Transverse colon (tissue), 4 donors: ENCODE data around the gene CELF4. TPM values are rescaled to one million over a fixed set of nuclear protein-coding genes. Genes with fewer than 3 reads are reported as not detected.

Experiments
- DNase-seq: peaks from one replicate; pipeline ENCODE4 v3.0.0-alpha.2; 2019
- H3K27ac ChIP-seq, 4 donors: fragments of 200-600 bp; sonication (generic); 2 replicates each; pipeline ENCODE4 v1.5.1; 2016 to 2018; ENCODE audit warnings: inconsistent platforms in 4 of 4
- H3K27me3 ChIP-seq: fragments of 200-600 bp; sonication (generic); 2 replicates; pipeline ENCODE4 v1.5.1; 2017; ENCODE audit warnings: inconsistent platforms
- H3K36me3 ChIP-seq, 4 donors: fragments of 200-600 bp; sonication (generic); 2 replicates each; pipeline ENCODE4 v1.5.1; 2017 to 2019; ENCODE audit warnings: inconsistent platforms in 4 of 4
- H3K4me1 ChIP-seq, 4 donors: fragments of 200-600 bp; sonication (generic); 2 replicates each; pipeline ENCODE4 v1.5.1; 2017 to 2020; ENCODE audit warnings: inconsistent platforms in 4 of 4
- H3K4me3 ChIP-seq, 4 donors: fragments of 200-600 bp; sonication (generic); 1 replicate in 1 of 4; 2 replicates in 3 of 4; pipeline versions ENCODE4 v1.5.1 to v1.6.1; 2017 to 2019; ENCODE audit warnings: inconsistent platforms in 4 of 4
- H3K9me3 ChIP-seq, 2 donors: fragments of 200-600 bp; sonication (generic); 2 replicates each; pipeline ENCODE4 v1.5.1; 2017 to 2019; ENCODE audit warnings: inconsistent platforms in 2 of 2
- EP300 ChIP-seq: sonication (generic); formaldehyde crosslinking; IDR thresholded peaks from one replicate; pipeline ENCODE4 v1.6.1; 2017; ENCODE audit warnings: antibody characterized with exemption, low read depth
- POLR2A ChIP-seq: fragments of 450-650 bp; IDR thresholded peaks from one replicate; pipeline ENCODE4 v1.6.1; 2016; ENCODE audit warnings: antibody characterized with exemption, mild to moderate bottlenecking, moderate library complexity
- POLR2AphosphoS5 ChIP-seq, 3 donors: sonication (generic); formaldehyde crosslinking; IDR thresholded peaks; one replicate each; pipeline ENCODE4 v1.6.1; 2016; ENCODE audit warnings: antibody characterized with exemption in 3 of 3
- WGBS, 2 donors: methylation state at CpG; one replicate each; pipeline ENCODE4 v1.1.5; 2018; ENCODE audit warnings: low coverage in 1 of 2; 5-methylcytosine and 5-hydroxymethylcytosine counted together
- in situ Hi-C, 4 donors: fragments of 200-750 bp; cut with MboI; loops; one replicate each; pipeline versions ENCODE4 v1.15.0 to v1.15.1; 2017; ENCODE audit warnings: low sequenced_read_pairs in 3 of 4, low pct_ligation_motif_present in 1 of 4, low pct_unique_long_range_greater_than_20kb in 1 of 4
- intact Hi-C: fragments of 100-400 bp; cut with DNase I; formaldehyde crosslinking; loops from one replicate; pipeline ENCODE4 v1.15.1; 2023; ENCODE audit warnings: low total_unique reads
- total RNA-seq, 4 donors: library from RNA; depleted of rRNA; stranded (reverse); fragments of >200 nt; gene quantifications; one replicate each; pipeline ENCODE4 v1.1.0, GENCODE V29; 2016
- TF ChIP-seq, protein P1 (sequence below), 5 experiments: fragments of 200-600 bp in 3 of 5; fragments of 450-650 bp in 2 of 5; sonication (generic) in 3 of 5; IDR thresholded peaks; 1 replicate in 2 of 5; 2 replicates in 3 of 5; pipeline ENCODE4 v1.5.1; 2016 to 2017; ENCODE audit warnings: antibody characterized with exemption in 5 of 5, inconsistent platforms in 3 of 5, mild to moderate bottlenecking in 2 of 5, moderate library complexity in 1 of 5

Gene CELF4
- total RNA-seq, 4 donors from 2014 or later, result 0.14 to 0.75 TPM; not detected in 2

DNA sequence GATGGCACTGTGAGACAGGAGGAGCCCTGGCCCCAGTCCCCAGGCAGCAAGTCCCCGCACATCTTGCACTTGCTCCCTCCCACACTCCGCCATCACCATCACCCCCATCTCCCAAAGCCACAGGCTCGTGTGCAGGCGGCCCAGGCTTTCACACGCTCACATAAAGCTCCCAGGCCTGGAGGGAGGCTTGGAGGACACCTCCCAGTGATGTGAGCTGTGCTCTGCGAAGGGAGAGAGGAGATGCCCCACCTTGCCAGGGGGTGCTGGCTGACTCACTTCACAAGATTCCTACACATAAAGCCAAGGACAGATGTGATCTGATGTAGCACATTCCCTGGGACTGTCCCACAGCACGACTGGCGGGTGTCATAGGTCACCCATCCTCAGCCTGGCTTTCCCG is 28.9 kb downstream of the CELF4 start:
- no peak overlapping the region for H3K4me3 ChIP-seq
- no peaks in the 10 kb centered on the region for H3K36me3 ChIP-seq
- no peaks in the 10 kb centered on the region for H3K9me3 ChIP-seq
- no peak for TF ChIP-seq POLR2AphosphoS5 (IDR thresholded peaks at IDR 0.05)
- TF ChIP-seq, protein P1, sequence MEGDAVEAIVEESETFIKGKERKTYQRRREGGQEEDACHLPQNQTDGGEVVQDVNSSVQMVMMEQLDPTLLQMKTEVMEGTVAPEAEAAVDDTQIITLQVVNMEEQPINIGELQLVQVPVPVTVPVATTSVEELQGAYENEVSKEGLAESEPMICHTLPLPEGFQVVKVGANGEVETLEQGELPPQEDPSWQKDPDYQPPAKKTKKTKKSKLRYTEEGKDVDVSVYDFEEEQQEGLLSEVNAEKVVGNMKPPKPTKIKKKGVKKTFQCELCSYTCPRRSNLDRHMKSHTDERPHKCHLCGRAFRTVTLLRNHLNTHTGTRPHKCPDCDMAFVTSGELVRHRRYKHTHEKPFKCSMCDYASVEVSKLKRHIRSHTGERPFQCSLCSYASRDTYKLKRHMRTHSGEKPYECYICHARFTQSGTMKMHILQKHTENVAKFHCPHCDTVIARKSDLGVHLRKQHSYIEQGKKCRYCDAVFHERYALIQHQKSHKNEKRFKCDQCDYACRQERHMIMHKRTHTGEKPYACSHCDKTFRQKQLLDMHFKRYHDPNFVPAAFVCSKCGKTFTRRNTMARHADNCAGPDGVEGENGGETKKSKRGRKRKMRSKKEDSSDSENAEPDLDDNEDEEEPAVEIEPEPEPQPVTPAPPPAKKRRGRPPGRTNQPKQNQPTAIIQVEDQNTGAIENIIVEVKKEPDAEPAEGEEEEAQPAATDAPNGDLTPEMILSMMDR (IDR thresholded peaks at IDR 0.05), result no peak
- TF ChIP-seq POLR2A, result no peak
- no peak for TF ChIP-seq EP300
- intact Hi-C loops (loop anchor here (10.0 kb wide), 1 partner anchor 192 kb away; no protein-coding TSS in a partner anchor), in situ Hi-C loops (loop anchor here in 3 of 4 donors (25.0 kb wide), 3 partner anchors 149 to 599 kb away; no protein-coding TSS in a partner anchor)
- no peak for DNase-seq
- H3K4me1 ChIP-seq, result no peaks in the 10 kb centered on the region
- WGBS, 2 donors, result 72% methylated on average over 9 of the region's 9 CpGs; no CpG with 5 or more reads in 1 of the 2 donors
- H3K27me3 ChIP-seq, result peaks cover 30% of the 10 kb centered on the region
- H3K27ac ChIP-seq, result no peak overlapping the region

DNA sequence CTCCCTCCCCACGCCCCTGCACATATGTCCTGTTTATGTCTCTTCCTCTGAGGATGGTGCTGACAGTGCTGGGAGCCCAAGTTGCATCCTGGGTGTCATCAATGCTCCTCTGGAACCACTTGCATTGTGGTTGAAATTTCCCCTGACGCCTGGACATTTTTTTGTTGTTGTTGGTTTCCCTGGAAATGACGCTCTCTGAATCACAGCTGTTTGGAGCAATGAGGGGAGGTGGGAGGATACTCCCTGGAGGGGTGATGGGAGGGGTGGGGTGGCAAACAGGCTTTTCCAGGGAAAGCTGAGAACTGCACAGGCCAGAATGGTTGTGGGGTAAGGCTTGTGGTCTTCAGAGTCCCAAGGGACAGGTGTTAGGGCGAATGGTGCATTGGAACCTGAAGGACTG is 29.6 kb downstream of the CELF4 start:
- no peak overlapping the region for H3K4me3 ChIP-seq
- DNase-seq, result no peak
- TF ChIP-seq, protein P1 (IDR thresholded peaks at IDR 0.05), result no peak
- no peak for TF ChIP-seq EP300
- no peak for TF ChIP-seq POLR2AphosphoS5 (IDR thresholded peaks at IDR 0.05)
- intact Hi-C loops (loop anchor here (10.0 kb wide), 1 partner anchor 191 kb away; no protein-coding TSS in a partner anchor), in situ Hi-C loops (loop anchor here in 3 of 4 donors (25.0 kb wide), 3 partner anchors 149 to 599 kb away; no protein-coding TSS in a partner anchor)
- WGBS, 2 donors, result 54 to 75% methylated on average over 1 to 4 of the region's 4 CpGs
- no peak overlapping the region for H3K27ac ChIP-seq
- H3K36me3 ChIP-seq, result no peaks in the 10 kb centered on the region
- peaks cover 30% of the 10 kb centered on the region for H3K27me3 ChIP-seq
- no peaks in the 10 kb centered on the region for H3K9me3 ChIP-seq
- H3K4me1 ChIP-seq, result no peaks in the 10 kb centered on the region

DNA sequence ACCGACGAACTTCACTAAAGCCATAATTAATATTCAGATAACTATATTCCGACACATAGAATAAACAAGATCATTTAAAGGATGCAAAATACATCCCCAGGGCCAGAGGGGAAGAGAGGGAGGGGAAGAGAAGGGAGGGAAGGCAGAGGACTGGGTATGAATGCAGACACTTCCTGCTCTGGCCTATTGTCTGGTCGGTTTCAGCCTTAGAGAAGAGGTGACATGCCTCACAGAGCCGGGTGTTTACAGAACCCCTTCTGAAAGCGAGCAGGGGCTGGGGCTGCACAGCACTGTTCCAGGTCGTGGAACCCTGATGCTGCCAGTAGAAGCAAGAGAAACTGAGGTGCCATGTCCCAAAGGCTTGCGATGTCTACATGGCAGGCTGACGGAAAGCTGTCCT is 31.0 kb downstream of the CELF4 start:
- intact Hi-C loops, result loop anchor here (10.0 kb wide), 1 partner anchor 190 kb away; no protein-coding TSS in a partner anchor
- H3K36me3 ChIP-seq, result no peaks in the 10 kb centered on the region
- 52 to 68% methylated on average over 3 to 9 of the region's 9 CpGs for WGBS, 2 donors
- H3K27ac ChIP-seq, result no peak overlapping the region
- H3K4me3 ChIP-seq, result no peak overlapping the region
- no peak for TF ChIP-seq EP300
- no peak for TF ChIP-seq POLR2A
- no peak for TF ChIP-seq POLR2AphosphoS5 (IDR thresholded peaks at IDR 0.05)
- TF ChIP-seq, protein P1 (IDR thresholded peaks at IDR 0.05), result no peak
- H3K4me1 ChIP-seq, result no peaks in the 10 kb centered on the region
- no peak for DNase-seq
- peaks cover 23% of the 10 kb centered on the region for H3K27me3 ChIP-seq
- in situ Hi-C loops, result loop anchor here in 3 of 4 donors (25.0 kb wide), 3 partner anchors 147 to 597 kb away; no protein-coding TSS in a partner anchor
- H3K9me3 ChIP-seq, result no peaks in the 10 kb centered on the region

DNA sequence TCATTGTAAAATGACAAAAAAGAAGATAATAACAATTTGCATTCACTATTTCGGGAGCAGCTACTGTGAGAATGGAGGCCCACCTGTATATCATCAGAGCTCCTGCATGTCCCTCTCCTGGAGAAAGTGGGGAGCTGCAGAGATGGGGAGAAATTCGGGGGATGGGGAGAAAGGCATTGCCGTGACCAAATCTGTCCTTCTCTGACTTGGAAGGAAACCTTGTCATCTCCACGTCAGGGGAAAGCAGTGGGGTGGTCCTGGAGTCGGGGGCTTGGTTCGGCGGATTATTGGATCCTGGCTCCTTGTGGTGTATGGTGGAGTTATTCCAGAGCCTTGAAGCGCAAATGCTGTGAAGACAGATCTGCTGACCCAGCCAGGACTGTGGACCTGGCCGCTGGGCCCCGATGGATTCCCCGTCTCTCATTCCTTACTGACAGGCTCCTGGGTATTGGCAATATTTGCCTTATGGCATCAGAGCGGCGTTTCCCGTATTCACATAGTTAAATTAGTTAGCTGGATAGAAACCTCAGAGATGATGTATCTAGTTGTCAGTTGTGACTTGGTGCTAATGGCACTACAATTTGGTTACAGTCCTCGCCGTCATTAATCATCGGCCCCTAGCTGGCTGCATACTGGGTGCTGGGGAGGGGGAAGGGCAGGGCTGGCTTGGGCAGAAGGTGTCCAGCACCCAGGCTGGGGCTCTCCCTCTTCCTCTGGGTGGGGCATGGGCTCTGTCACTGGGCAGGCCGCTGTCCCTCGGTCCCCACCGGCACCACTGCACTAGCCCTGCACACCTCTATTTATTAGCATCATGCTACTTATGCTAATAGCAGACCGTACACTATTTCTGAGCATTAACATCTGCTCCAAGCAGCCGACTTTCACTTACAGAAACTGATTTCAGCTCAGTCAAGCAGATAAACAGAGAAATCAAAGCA is 31.7 kb downstream of the CELF4 start:
- Histone ChIP-seq H3K27me3 (peaks cover 16% of the 10 kb centered on the region), H3K4me1 (no peaks in the 10 kb centered on the region), H3K9me3 (no peaks in the 10 kb centered on the region), H3K36me3 (no peaks in the 10 kb centered on the region), H3K4me3 (no peak overlapping the region), H3K27ac (no peak overlapping the region)
- intact Hi-C loops (loop anchor here (10.0 kb wide), 1 partner anchor 189 kb away; no protein-coding TSS in a partner anchor), in situ Hi-C loops (loop anchor here in 3 of 4 donors (25.0 kb wide), 3 partner anchors 147 to 597 kb away; no protein-coding TSS in a partner anchor)
- TF ChIP-seq POLR2AphosphoS5 (IDR thresholded peaks at IDR 0.05) (no peak), EP300 (no peak), POLR2A (no peak)
- TF ChIP-seq, protein P1 (IDR thresholded peaks at IDR 0.05), result no peak
- 61 to 77% methylated on average over 5 to 22 of the region's 22 CpGs for WGBS, 2 donors
- no peak for DNase-seq
